GM23338 (cell line): Measurements from ENCODE around the gene SNX30. TPM values are rescaled to one million over a fixed set of nuclear protein-coding genes. Genes with fewer than 3 reads are reported as not detected.

Experiments
- ATAC-seq: fragments of 200-7000 bp; cut with Tn5 transposase; 3 replicates; pipeline ENCODE4 v1.9.1; 2020
- DNase-seq: peaks from one replicate; pipeline ENCODE4 v3.0.0-alpha.2; 2015; ENCODE audit warnings: low spot score
- H2AFZ ChIP-seq: fragments of 200-600 bp; sonication (generic); 2 replicates; pipeline ENCODE4 v1.8.0; 2016; ENCODE audit warnings: antibody characterized with exemption, mild to moderate bottlenecking, moderate library complexity
- H3F3A ChIP-seq: fragments of 200-600 bp; sonication (generic); replicated peaks from 2 replicates; pipeline ENCODE4 v1.8.0; 2017; ENCODE audit warnings: antibody characterized with exemption, mixed run types, low read depth
- H3K27ac ChIP-seq: fragments of 200-600 bp; sonication (generic); 2 replicates; pipeline ENCODE4 v1.6.1; 2016; ENCODE audit warnings: low read depth
- H3K27me3 ChIP-seq: fragments of 200-600 bp; sonication (generic); 2 replicates; pipeline ENCODE4 v1.8.0; 2016; ENCODE audit warnings: mild to moderate bottlenecking, mixed run types, moderate library complexity; ENCODE audit not compliant: insufficient read depth
- H3K36me3 ChIP-seq: fragments of 200-600 bp; sonication (generic); 2 replicates; pipeline ENCODE4 v1.8.0; 2016; ENCODE audit warnings: mild to moderate bottlenecking; ENCODE audit not compliant: insufficient read depth
- H3K4me1 ChIP-seq: fragments of 200-600 bp; sonication (generic); 2 replicates; pipeline ENCODE4 v1.8.0; 2016; ENCODE audit warnings: mild to moderate bottlenecking, moderate library complexity; ENCODE audit not compliant: insufficient read depth
- H3K4me2 ChIP-seq: fragments of 200-600 bp; sonication (generic); 2 replicates; pipeline ENCODE4 v1.7.1; 2017; ENCODE audit warnings: mixed run types
- H3K4me3 ChIP-seq: fragments of 200-600 bp; sonication (generic); 2 replicates; pipeline ENCODE4 v1.6.1; 2016; ENCODE audit warnings: mixed run types
- H3K79me2 ChIP-seq: fragments of 200-600 bp; sonication (generic); replicated peaks from 2 replicates; pipeline ENCODE4 v1.8.0; 2017; ENCODE audit warnings: mild to moderate bottlenecking; ENCODE audit not compliant: insufficient read depth
- H3K9me2 ChIP-seq: fragments of 200-600 bp; sonication (generic); 2 replicates; pipeline ENCODE4 v1.8.0; 2017; ENCODE audit not compliant: insufficient read depth
- H4K20me1 ChIP-seq: fragments of 200-600 bp; sonication (generic); replicated peaks from 2 replicates; pipeline ENCODE4 v1.8.0; 2017; ENCODE audit warnings: mild to moderate bottlenecking; ENCODE audit not compliant: insufficient read depth
- H3K27ac Mint-ChIP-seq: 2 replicates; pipeline ENCODE4 v1.8.0; 2020; ENCODE audit warnings: inconsistent platforms, mild to moderate bottlenecking, moderate library complexity, mixed read lengths
- H3K27me3 Mint-ChIP-seq: 3 replicates; pipeline ENCODE4 v1.8.0; 2022; ENCODE audit warnings: low read depth, mild to moderate bottlenecking, moderate library complexity, mixed read lengths, inconsistent platforms; ENCODE audit not compliant: insufficient read depth, poor library complexity
- H3K36me3 Mint-ChIP-seq: 3 replicates; pipeline ENCODE4 v1.8.0; 2021; ENCODE audit warnings: low read depth, mild to moderate bottlenecking, inconsistent platforms, moderate library complexity, mixed read lengths
- H3K4me1 Mint-ChIP-seq: 3 replicates; pipeline ENCODE4 v1.8.0; 2020; ENCODE audit warnings: mild to moderate bottlenecking, inconsistent platforms, mixed read lengths
- H3K4me3 Mint-ChIP-seq: 3 replicates; pipeline ENCODE4 v1.8.0; 2021; ENCODE audit warnings: moderate library complexity, mild to moderate bottlenecking, inconsistent platforms, mixed read lengths
- H3K9me3 Mint-ChIP-seq: 3 replicates; pipeline ENCODE4 v1.8.0; 2020; ENCODE audit warnings: moderate library complexity, mild to moderate bottlenecking, inconsistent platforms, mixed read lengths
- CREB1 ChIP-seq: fragments of 250-450 bp; sonication (Bioruptor Pico); IDR thresholded peaks from 2 replicates; pipeline ENCODE4 v1.5.0; 2020; ENCODE audit warnings: low read depth, mild to moderate bottlenecking, moderate library complexity
- CTCF ChIP-seq, 2 experiments: fragments of 200-600 bp in 1 of 2; sonication (generic) in 1 of 2; conservative IDR thresholded peaks; 2 replicates each; pipeline versions ENCODE4 v1.5.1 to v1.6.1; 2016 to 2017; ENCODE audit warnings: antibody characterized with exemption in 2 of 2, low read depth in 2 of 2, mild to moderate bottlenecking in 2 of 2, moderate library complexity in 1 of 2
- ETS1 ChIP-seq: IDR thresholded peaks from 2 replicates; pipeline ENCODE4 v1.6.1; 2016; ENCODE audit warnings: antibody characterized with exemption
- EZH2phosphoT487 ChIP-seq: fragments of 200-600 bp; sonication (generic); IDR thresholded peaks from one replicate; pipeline ENCODE4 v1.8.1; 2018; ENCODE audit warnings: antibody characterized with exemption; ENCODE audit not compliant: unreplicated experiment
- JUNB ChIP-seq: IDR thresholded peaks from one replicate; pipeline ENCODE4 v1.6.1; 2016; ENCODE audit warnings: antibody characterized with exemption; ENCODE audit not compliant: unreplicated experiment
- NANOG ChIP-seq: IDR thresholded peaks from 2 replicates; pipeline ENCODE4 v1.6.1; 2016; ENCODE audit warnings: antibody characterized with exemption, borderline replicate concordance
- REST ChIP-seq: IDR thresholded peaks from one replicate; pipeline ENCODE4 v1.6.1; 2018; ENCODE audit warnings: antibody characterized with exemption; ENCODE audit not compliant: unreplicated experiment
- STAT1 ChIP-seq: IDR thresholded peaks from one replicate; pipeline ENCODE4 v1.6.1; 2016; ENCODE audit warnings: antibody characterized with exemption; ENCODE audit not compliant: unreplicated experiment
- ZNF114 ChIP-seq: fragments of 250-450 bp; sonication (Bioruptor Pico); IDR thresholded peaks from 2 replicates; pipeline ENCODE4 v1.5.0; 2020; ENCODE audit warnings: mild to moderate bottlenecking, moderate library complexity
- ZNF331 ChIP-seq: fragments of 250-450 bp; sonication (Bioruptor Pico); IDR thresholded peaks from 2 replicates; pipeline ENCODE4 v1.5.0; 2020; ENCODE audit warnings: low read depth, mild to moderate bottlenecking, moderate library complexity
- ZNF462 ChIP-seq: fragments of 250-450 bp; sonication (Bioruptor Pico); IDR thresholded peaks from 2 replicates; pipeline ENCODE4 v1.5.0; 2020; ENCODE audit warnings: mild to moderate bottlenecking, moderate library complexity
- polyA plus RNA-seq: library from polyadenylated mRNA; unstranded; fragments of >200 nt; fragmentation: Nextera tagmentation; extraction: Ambion mirVana; gene quantifications from 2 replicates; pipeline ENCODE4 v1.2.1, GENCODE V29; 2016
- total RNA-seq: library from RNA; depleted of rRNA; stranded (reverse); fragments of >200 nt; shearing (Covaris generic); gene quantifications from 2 replicates; pipeline ENCODE4 v1.2.3, GENCODE V29; 2014

Gene SNX30
- total and polyA plus RNA-seq, 2 experiments from 2014 or later, result 2.1 to 17.8 TPM

- TF ChIP-seq ETS1 (no peak), STAT1 (no peak)
Measured at GRCh38 chr9:112823257-112823656, 72.7 kb downstream of the SNX30 start (continued).

GRCh38 chr9:112831281-112831851 lies 80.8 kb downstream of the SNX30 start:
- no peaks in the 10 kb centered on the region for H3K4me1 ChIP-seq
- H4K20me1 ChIP-seq, result no peaks in the 10 kb centered on the region; the same call in 1 of the 2 replicates
- no peak overlapping the region for H3K4me3 Mint-ChIP-seq
- no peaks in the 10 kb centered on the region for H3K27me3 Mint-ChIP-seq
- no peaks in the 10 kb centered on the region for H3F3A ChIP-seq
- DNase-seq (no peak), ATAC-seq (no peak)
- no peaks in the 10 kb centered on the region for H3K79me2 ChIP-seq
- H3K4me2 ChIP-seq, result no peak overlapping the region
- H3K4me3 ChIP-seq, result no peak overlapping the region
- H3K9me3 Mint-ChIP-seq, result no peaks in the 10 kb centered on the region
- H3K36me3 Mint-ChIP-seq, result no peaks in the 10 kb centered on the region
- H3K27ac Mint-ChIP-seq, result no peak overlapping the region
- H3K27ac ChIP-seq, result no peak overlapping the region
- H3K4me1 Mint-ChIP-seq, result peaks cover 4% of the 10 kb centered on the region; the same call in 2 of the 3 replicates
- H3K36me3 ChIP-seq, result no peaks in the 10 kb centered on the region
- H3K9me2 ChIP-seq, result no peaks in the 10 kb centered on the region
- H2AFZ ChIP-seq, result no peak overlapping the region
- no peaks in the 10 kb centered on the region for H3K27me3 ChIP-seq
- no peak for TF ChIP-seq CTCF (conservative IDR thresholded peaks at IDR 0.05; ENCODE audit: low read depth in 2 of 2)
- no peak for TF ChIP-seq STAT1
- no peak for TF ChIP-seq NANOG
- no peak for TF ChIP-seq ZNF462
- TF ChIP-seq ZNF331, result no peak
- no peak for TF ChIP-seq CREB1 (CRISPR knock-in tag)
- TF ChIP-seq EZH2phosphoT487, result no peak
- no peak for TF ChIP-seq JUNB
- no peak for TF ChIP-seq ETS1
- no peak for TF ChIP-seq ZNF114
- no peak for TF ChIP-seq REST
